ENCODE measurements around the gene KRTAP4-7.
"Not testable (repeated sequence)": the region's sequence is repeated elsewhere in the genome, so short reads cannot be mapped to it uniquely, and the experiment has no call there.

The KRTAP4-7 gene

DNA sequence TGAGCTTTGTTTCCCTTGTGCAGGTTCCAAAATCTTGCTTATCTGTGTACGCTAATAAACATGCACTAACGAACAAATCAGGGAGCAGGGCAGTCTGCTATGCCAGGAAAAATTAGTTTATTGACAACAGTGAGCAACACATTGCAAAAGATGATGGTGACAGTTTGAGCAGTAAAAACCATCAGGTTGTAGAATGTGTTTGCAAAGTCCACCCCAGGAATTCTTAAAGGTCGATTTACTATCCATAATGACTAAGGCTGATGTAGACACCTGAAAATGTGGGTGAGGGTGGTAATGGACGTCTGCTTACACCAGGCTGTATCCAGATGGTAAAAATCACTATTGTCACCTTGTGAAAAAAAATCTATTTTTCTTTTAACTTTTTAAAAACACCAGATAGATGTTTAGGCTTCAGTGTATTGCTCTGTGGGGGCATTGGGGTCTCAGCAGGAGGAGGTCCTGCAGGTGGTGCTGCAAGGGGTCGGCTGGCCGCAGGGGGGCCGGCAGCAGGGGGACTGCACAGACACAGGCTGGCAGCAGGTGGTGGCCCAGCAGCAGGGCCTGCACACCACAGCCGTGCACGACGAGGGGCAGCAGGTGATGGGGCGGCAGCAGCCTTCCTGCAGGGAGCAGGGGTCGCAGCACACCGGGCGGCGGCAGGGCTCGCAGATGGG lies 18.8 kb upstream of the KRTAP4-7 start:
- not testable (repeated sequence) for DNase-seq (ENCODE audit: low read depth, low spot score)

DNA sequence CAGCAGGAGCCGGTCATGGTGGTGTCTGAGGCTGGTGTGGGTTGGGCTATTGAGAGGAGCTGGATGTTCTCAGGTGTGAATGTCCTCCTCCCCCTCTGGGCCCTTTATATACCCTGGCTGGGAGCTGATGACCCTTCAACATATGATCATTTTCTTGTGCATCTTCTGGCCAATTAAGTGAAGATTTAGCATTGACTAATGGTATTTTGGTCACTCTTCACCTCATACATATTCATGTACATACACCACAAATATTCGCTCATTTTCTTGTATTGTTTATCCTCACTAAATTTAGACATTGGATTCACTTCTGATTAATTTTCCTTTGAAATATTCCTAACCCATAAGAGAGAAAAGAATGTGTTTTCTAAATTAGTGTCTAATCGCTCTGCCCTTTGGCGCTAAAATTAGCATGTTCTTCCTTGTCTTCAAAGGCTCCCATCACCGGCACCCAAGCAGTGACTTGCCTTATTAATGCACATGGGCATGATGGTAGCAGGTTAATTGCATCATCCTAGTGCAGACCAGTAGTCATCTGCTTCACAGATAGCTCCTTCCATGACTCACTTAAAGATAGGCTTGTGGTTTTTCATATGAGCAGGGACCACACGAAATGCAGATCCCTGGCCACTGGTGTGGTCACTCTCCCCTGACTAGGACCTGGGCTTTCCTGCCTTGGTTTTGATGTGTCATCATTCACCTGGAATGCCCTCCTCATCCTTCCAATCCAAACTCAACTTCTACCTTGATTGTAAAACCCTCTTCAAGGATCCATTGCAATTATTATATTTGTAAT lies 17.9 kb upstream of the KRTAP4-7 start, which contains the start of gene KRTAP2-4:
Gene KRTAP2-4 (minus strand): TSS at position 51 of the 796 bp plus-strand sequence. CDS start 34 bp downstream, at position 17.
- DNase-seq (ENCODE audit: low read depth, low spot score), result no peak

DNA sequence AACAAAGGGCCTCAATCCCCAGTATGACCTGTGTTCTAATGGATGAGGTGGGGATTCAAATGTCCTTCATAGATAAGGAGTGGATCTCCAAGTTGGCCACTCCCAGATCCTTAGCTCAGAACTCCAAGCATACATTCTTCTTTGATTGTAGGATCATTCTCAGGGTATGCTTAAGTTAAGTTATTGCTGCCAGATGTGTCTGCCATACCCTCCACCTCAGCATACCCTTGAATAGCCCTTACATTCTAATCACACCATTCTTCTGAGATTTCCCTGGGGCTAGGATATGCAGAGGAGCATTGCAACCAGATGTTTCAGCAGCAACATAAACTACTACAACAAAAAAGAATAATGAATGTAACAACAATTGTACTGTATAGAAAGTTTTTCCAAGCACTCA lies 16.7 kb upstream of the KRTAP4-7 start:
- no peak for DNase-seq (ENCODE audit: low read depth, low spot score)

DNA sequence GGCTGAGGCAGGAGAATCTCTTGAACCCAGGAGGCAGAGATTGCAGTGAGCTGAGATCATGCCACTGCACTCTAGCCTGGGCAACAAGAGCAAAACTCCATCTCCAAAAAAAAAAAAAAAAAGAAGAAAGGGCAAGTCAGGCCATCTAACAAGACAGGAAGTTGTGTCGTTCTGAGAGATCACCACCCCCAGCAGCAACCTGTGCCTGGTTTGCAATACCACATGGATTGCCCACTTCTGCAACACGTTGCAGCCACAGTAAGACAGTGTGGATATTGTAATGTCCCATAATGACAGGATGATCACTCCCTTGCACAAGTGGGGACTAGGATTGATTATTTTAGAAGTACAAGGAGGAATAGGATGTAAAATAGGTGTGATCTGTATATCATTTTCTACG lies 14.9 kb upstream of the KRTAP4-7 start:
- no peak for DNase-seq (ENCODE audit: low read depth, low spot score)

DNA sequence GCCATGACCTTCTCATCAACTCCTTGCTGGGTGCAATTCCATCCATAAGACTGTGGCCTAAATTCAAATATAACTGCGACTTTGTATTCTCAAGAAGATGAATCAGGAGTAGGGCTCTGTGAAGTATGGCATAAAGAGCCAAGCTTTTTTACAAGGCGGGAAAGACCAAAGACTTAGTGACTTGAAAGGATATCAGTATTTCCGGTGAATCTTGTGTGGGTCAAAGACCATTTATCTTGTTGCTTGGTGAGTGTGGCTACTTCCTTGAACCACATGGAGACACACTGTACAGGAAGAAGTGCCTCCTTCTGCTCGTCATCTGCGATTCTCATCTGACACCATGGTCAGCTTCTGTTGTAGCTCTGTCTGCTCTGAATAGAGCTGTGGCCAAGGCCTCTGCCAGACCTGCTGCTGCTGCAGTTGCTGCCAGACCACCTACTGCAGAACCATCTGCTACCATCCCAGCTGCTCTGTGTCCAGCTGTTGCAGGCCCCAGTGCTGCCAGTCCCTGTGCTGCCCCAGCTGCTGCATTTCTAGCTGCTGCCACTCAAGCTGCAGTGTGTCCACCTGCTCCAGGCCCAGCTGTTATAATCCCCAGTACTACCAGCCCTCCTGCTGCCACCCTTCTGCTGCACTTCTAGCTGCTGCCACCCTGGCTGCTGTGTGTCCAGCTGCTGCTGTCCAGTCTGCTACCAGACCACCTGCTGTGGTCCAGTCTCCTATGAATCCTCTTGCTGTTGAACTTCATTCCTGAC lies 12.2 kb upstream of the KRTAP4-7 start:
- no peak for DNase-seq (ENCODE audit: low read depth, low spot score)

DNA sequence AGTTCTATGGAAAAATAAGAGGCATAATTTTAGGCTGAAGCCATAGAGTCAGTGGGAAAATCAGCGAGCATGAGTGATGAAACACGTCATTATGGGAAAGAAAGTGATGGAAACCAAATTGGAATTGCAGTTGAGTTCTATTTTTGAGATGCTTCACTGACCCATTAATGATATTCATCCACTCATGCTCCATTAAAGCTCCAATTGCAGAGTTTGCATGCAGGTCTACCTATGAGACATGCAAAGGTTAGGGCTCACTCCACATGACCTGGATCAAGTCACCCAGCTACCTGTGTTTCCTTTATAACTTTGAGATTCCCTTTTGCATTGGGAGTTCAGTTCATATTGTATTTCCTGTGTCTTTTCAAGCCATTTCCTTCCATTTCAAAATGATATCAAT lies 10.3 kb upstream of the KRTAP4-7 start:
- DNase-seq (ENCODE audit: low read depth, low spot score), result no peak

DNA sequence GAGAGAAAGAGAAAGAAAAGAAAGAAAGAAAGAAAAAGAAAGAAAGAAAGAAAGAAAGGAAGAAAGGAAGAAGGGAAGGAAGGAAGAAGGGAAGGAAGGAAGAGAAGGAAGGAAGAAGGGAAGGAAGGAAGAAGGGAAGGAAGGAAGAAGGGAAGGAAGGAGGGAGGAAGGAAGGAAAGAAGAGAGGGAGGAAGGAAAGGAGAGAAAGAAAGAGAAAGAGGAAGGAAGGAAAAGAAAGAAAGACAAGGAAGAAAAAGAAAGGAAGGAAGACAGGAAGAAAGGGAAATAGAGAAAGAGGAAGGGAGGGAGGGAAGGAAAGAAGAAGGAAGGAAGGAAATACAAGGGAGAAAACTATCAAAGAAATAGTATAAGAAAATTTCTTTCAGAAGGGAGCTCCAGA lies 7.2 kb upstream of the KRTAP4-7 start:
- no peak for DNase-seq (ENCODE audit: low read depth, low spot score)

DNA sequence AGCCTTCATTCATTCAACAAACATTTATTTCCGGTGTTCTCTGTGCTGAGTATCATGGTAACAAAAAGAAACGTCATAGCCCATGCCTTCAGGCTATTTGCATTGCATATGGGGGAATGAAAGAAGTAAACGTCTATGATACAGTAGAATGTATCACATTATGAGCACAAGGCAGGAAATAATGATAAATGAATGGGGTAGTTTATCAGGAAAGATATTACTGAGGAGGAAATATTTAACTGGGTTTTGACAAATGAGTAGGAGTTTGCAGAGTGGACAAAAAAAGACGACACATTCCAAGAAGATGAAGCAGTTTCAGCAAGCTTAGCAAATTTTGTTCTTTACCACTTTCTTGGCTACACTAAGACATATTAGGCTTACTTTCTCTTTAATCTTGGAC lies 1.3 kb upstream of the KRTAP4-7 start:
- no peak for DNase-seq (ENCODE audit: low read depth, low spot score)

DNA sequence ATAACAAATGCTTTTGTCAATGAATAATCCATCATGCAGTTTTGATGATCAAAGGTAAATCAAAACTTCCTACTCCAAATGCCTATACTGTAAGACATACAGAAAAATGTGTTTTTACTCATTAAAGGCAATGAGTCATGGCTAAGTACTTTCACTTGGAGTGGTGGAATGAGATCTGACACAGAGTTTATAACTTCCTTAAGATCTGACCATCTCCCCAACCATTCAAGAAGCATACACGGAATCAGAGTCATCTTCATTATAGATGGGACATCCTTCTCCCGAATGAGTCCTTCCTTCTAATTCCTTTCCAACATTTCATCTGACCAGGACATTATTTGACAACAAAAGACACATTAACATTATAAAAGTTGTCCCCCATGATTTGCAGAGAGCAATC lies 523 bp upstream of the KRTAP4-7 start:
- DNase-seq (ENCODE audit: low read depth, low spot score), result not testable (repeated sequence)

DNA sequence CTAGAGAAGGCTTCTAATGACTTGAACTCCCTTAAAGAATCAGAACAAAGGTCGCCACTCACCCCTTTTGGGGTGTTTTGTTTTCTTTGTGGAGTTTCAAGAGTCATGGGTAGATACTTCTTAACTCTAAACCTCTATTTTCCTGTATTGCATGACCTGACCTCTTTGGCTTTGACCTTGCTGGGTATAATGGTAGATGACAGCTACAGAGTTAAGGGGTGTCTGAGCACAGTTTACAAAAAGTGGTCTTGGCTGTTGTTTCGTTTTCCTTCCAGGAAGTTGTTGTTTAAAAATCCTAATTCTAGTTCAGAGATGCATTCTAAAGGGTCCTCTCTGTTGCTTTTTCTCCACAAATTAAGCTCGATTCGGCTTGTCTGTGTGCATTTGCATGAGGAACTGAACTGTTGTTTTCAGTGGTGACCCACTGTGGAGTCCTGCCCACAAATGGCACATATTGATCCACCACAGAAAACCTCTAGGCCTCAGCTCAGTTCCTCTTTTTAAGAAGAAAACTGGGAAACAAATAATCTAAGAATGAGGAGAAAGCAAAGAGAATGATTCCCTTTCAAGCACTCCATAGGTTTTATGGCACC lies 4.9 kb downstream of the KRTAP4-7 start:
- DNase-seq (ENCODE audit: low read depth, low spot score), result not testable (repeated sequence)

DNA sequence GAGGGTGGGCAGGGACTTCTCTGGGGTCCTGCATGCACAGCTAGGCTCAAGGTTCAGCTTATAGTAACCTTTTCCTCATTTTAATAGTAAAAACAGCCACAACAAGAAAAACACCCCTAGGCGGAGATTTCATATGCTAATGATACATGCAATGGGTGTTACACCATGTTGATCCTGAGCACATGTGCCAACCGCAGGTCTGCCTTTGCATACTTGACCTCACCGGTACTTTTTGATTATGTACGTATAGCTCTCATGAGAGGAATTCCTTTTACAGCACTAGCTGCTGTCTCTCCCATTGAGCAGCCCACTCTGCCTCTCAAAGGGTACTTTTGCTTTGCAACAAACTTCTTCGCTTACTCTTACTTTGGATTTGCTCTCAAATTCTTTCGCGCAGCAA lies 12.1 kb downstream of the KRTAP4-7 start:
- no peak for DNase-seq (ENCODE audit: low read depth, low spot score)

DNA sequence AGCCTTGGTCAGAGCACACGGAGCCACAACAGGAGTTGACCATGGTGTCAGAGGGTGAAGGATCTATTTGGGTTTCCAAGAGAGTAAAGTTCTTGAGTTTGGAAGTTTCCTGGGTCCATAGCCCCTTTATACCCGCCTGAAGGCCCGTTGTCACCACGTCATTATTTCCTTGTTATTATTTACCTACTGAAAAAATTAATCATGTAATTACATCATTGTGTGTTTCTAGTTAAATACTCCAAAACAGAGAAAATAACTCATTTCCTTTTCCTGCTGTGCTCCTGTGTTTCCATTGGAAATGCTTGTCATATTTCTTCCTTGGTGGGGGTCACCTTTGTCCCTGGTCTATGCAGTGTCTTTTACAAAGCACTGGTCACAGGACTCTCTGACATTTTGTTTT lies 14.1 kb downstream of the KRTAP4-7 start, which contains the start of gene KRTAP4-8:
Gene KRTAP4-8 (minus strand): TSS at position 101 of the 400 bp plus-strand sequence. CDS start 58 bp downstream, at position 43.
- DNase-seq (ENCODE audit: low read depth, low spot score), result no peak

DNA sequence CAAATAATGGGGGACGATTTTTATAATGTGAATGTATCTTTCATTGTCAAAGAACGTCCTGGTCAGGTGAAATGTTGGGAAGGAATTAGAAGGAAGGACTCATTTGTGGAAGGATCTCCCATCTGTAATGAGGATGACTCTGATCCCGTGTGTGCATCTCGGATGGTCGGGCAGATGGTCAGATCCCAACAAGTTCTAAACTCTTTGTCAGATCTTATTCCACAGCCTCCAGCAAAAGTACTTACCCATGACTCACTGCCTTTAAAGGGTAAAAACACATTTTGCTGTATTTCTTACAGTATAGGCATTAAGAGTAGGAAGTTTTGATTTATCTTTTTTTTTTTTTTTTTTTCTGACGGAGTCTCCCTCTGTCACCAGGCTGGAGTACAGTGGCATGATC lies 14.5 kb downstream of the KRTAP4-7 start:
- no peak for DNase-seq (ENCODE audit: low read depth, low spot score)

DNA sequence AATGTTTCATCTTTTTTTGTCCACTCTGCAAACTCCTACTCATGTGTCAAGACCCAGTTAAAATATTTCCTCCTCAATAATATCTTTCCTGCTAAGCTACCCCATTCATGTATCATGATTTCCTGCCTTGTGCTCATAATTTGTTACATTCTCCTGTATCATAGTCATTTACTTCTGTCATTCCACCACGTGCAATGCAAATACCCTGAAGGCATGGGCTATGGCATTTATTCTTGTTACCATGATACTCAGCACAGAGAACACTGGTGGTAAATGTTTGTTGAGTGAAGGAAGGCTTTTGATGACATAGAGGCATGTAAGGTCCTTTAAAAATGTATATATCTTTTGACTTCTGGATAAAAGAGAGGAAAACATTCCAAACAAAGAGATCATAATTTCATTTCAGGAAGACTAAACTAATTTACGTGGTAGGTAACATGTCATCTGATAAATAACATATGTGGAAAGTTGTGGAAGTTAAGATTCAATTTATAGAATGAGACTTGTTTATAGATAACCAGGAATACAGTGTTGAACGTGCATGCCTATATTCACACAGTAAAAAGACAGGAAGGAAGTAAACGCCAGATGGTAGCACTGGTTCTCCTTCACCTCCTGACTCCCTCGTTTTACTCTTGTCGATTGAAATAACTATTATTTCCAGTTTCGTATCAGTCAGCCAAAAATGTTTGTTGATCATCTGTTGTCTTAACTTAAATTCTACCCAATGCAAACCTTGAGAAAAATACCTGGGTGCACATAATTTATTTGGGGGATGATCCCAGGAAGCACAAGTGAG lies 15.9 kb downstream of the KRTAP4-7 start:
- DNase-seq (ENCODE audit: low read depth, low spot score), result not testable (repeated sequence)

DNA sequence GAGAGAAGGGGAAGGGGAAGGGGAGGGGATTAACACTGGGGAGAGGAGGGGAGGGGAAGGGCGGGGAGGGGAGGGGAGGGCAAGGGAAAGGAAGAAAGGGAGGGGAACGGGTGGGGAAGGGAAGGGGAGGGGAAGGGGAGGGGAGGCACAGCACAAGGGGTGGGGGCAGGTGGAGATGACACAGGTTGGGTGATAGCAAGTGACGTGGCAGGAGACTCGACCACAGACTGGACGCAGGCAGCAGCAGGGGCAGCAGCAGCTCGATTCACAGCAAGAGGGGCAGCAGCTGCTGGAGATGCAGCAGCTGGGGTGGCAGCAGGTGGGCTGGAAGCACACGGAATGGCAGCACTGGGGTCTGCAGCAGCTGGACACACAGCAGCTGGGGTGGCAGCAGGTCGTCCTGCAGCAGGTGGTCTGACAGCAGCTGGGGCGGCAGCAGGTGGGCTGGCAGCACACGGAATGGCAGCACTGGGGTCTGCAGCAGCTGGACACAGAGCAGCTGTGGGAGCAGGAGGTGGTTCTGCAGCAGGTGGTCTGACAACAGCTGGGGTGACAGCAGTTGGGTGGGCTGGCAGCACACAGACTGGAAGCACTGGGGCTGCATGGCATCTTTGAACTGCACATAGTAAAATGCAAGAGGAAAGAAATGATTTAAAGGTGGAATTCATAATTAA lies 17.8 kb downstream of the KRTAP4-7 start, which contains the start of gene KRTAP4-16:
Gene KRTAP4-16 (minus strand): TSS at position 624 of the 674 bp plus-strand sequence. CDS start 0 bp downstream, at position 624.
- no peak for DNase-seq (ENCODE audit: low read depth, low spot score)

DNA sequence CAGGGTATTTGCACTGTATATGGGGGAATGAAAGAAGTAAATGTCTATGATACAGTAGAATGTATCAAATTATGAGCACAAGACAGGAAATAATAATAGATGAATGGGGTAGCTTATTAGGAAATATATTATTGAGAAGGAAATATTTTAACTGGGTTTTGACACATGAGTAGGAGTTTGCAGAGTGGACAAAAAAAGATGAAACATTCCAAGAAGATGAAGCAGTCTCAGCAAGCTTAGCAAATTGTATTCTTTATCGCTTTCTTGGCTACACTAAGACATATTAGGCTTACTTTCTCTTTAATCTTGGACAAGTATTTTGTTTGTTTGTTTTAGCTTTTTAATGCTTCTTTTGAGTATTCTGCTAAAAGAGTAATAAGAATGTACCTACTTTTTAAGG lies 19.9 kb downstream of the KRTAP4-7 start:
- DNase-seq (ENCODE audit: low read depth, low spot score), result no peak

DNA sequence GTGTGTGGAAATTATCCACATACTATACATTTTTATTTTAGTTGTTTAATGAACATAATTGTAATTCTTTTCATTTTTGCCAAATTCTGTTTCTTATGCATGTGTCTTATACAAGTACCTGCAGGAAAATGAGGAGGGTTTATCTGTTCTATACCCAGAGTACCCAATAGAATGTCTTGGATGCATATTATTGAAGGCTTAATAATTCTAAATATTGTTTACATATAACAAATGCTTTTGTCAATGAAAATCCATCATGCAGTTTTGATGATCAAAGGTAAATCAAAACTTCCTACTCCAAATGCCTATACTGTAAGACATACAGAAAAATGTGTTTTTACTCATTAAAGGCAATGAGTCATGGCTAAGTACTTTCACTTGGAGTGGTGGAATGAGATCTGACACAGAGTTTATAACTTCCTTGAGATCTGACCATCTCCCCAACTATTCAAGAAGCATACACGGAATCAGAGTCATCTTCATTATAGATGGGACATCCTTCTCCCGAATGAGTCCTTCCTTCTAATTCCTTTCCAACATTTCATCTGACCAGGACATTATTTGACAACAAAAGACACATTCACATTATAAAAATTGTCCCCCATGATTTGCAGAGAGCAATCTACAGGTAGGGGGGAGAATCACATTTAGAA lies 20.6 kb downstream of the KRTAP4-7 start:
- not testable (repeated sequence) for DNase-seq (ENCODE audit: low read depth, low spot score)

DNA sequence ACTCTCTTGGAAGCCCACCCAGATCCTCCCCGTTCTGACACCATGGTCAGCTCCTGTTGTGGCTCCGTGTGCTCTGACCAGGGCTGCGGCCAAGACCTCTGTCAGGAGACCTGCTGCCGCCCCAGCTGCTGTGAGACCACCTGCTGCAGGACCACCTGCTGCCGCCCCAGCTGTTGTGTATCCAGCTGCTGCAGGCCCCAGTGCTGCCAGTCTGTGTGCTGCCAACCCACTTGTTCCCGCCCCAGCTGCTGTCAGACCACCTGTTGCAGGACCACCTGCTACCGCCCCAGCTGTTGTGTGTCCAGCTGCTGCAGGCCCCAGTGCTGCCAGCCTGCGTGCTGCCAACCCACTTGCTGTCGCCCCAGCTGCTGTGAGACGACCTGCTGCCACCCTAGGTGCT lies 21.4 kb downstream of the KRTAP4-7 start, which contains the start of gene KRTAP4-9:
Gene KRTAP4-9 (plus strand): TSS at position 43 of the 400 bp plus-strand sequence. CDS start 0 bp downstream, at position 43.
- DNase-seq (ENCODE audit: low read depth, low spot score), result not testable (repeated sequence)

DNA sequence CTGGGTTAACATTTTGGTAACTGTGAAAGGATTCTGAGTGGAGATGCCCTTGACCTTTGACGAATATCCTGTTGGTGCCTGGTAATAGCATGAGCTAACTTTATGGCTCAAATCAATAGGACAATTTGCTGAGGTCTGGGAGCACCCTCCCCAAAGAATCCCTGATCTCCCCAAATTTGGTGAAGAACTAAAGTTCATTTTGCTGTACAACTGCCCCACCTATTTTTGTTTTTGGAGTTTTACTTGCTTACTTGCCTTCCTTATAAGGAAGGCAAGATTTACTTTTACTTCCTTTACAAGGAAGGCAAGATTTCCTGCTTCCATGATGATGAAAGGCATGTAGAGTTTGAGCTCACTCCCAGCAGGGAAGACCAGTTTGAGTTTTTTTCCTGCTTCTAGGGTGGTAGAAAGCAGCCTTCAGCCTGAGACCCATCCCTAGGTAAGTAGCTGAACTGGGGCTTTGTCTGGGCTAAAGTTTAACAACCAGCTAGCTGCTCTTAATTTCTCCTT lies 24.0 kb downstream of the KRTAP4-7 start:
- no peak for DNase-seq (ENCODE audit: low read depth, low spot score)
